ENCODE measurements around the gene TSPAN10.

The TSPAN10 gene

GRCh38 chr17:81697261-81698044, 60.5 kb downstream of the TSPAN10 start:
- in situ Hi-C loops (cut with HindIII; ENCODE audit: low pct_ligation_motif_present, low sequenced_read_pairs), result no loop called here

More at GRCh38 chr17:81697261-81698044, 60.5 kb downstream of the TSPAN10 start:
- H3K27ac ChIP-seq, result no peak overlapping the region
- TF ChIP-seq CTCF (IDR thresholded peaks at IDR 0.05; ENCODE audit: low read depth, low read length, missing control alignments), result no peak
- no peak overlapping the region for H3K4me3 ChIP-seq (ENCODE audit: low read depth, low read length)
- no peaks in the 10 kb centered on the region for H3K27me3 ChIP-seq (replicated peaks)
- H3K36me3 ChIP-seq (replicated peaks), result peaks cover 87% of the 10 kb centered on the region
- no peak for DNase-seq
